Mesendoderm (in vitro differentiated cells): Measurements from ENCODE around the gene SLC4A5.
"Not testable (repeated sequence)": the region's sequence is repeated elsewhere in the genome, so short reads cannot be mapped to it uniquely, and the experiment has no call there.

Source experiments
- DNase-seq: peaks from one replicate; pipeline ENCODE4 v3.0.0; 2013
- H2AK5ac ChIP-seq: 2 replicates; pipeline ENCODE4 v1.6.1; 2013; ENCODE audit warnings: low read length, inconsistent platforms
- H2BK120ac ChIP-seq: 2 replicates; pipeline ENCODE4 v1.6.1; 2013; ENCODE audit warnings: low read depth, mild to moderate bottlenecking, low read length, moderate library complexity, mixed read lengths
- H2BK15ac ChIP-seq: replicated peaks from 2 replicates; pipeline ENCODE4 v1.6.1; 2013; ENCODE audit warnings: low read depth, mild to moderate bottlenecking, moderate library complexity
- H2BK5ac ChIP-seq: 2 replicates; pipeline ENCODE4 v1.6.1; 2013; ENCODE audit warnings: low read length, inconsistent platforms
- H3K18ac ChIP-seq: 2 replicates; pipeline ENCODE4 v1.6.1; 2013; ENCODE audit warnings: mild to moderate bottlenecking, low read length, mixed read lengths
- H3K23ac ChIP-seq: one replicate; pipeline ENCODE4 v1.6.1; 2013; ENCODE audit warnings: low read length
- H3K27ac ChIP-seq: 2 replicates; pipeline ENCODE4 v1.5.1; 2013; ENCODE audit warnings: low read depth, mild to moderate bottlenecking, inconsistent platforms, low read length, moderate library complexity
- H3K27me3 ChIP-seq: 2 replicates; pipeline ENCODE4 v1.6.1; 2013; ENCODE audit warnings: low read length, control low read depth, mild to moderate bottlenecking, inconsistent platforms; ENCODE audit not compliant: insufficient read depth, poor library complexity
- H3K36me3 ChIP-seq: 2 replicates; pipeline ENCODE4 v1.6.1; 2013; ENCODE audit warnings: low read length, inconsistent platforms; ENCODE audit not compliant: control insufficient read depth, insufficient read depth
- H3K4ac ChIP-seq: one replicate; pipeline ENCODE4 v1.6.1; 2013; ENCODE audit warnings: low read depth, mild to moderate bottlenecking, low read length, moderate library complexity
- H3K4me1 ChIP-seq: 2 replicates; pipeline ENCODE4 v1.6.1; 2013; ENCODE audit warnings: low read depth, low read length, inconsistent platforms; ENCODE audit not compliant: control insufficient read depth
- H3K4me2 ChIP-seq: 2 replicates; pipeline ENCODE4 v1.6.1; 2013; ENCODE audit warnings: low read length
- H3K4me3 ChIP-seq: 2 replicates; pipeline ENCODE4 v1.5.1; 2013; ENCODE audit warnings: mild to moderate bottlenecking, low read length
- H3K56ac ChIP-seq: one replicate; pipeline ENCODE4 v1.6.1; 2013; ENCODE audit warnings: low read length
- H3K79me1 ChIP-seq: 2 replicates; pipeline ENCODE4 v1.6.1; 2013; ENCODE audit warnings: low read length, inconsistent platforms
- H3K79me2 ChIP-seq: 2 replicates; pipeline ENCODE4 v1.6.1; 2013; ENCODE audit warnings: mild to moderate bottlenecking, low read length; ENCODE audit not compliant: control insufficient read depth, insufficient read depth
- H3K9ac ChIP-seq: 2 replicates; pipeline ENCODE4 v1.6.1; 2013; ENCODE audit warnings: low read length, inconsistent platforms
- H4K5ac ChIP-seq: one replicate; pipeline ENCODE4 v1.6.1; 2013; ENCODE audit warnings: low read length
- H4K8ac ChIP-seq: one replicate; pipeline ENCODE4 v1.6.1; 2013; ENCODE audit warnings: low read depth, mild to moderate bottlenecking, control low read depth, low read length, moderate library complexity
- WGBS: extraction: QIAGEN DNeasy Blood & Tissue Kit; methylation state at CpG from one replicate; pipeline ENCODE4 v1.1.7; 2013; ENCODE audit warnings: low lambda C conversion rate, missing lambda C conversion rate; ENCODE audit not compliant: insufficient coverage; ENCODE audit errors: extremely low coverage; 5-methylcytosine and 5-hydroxymethylcytosine counted together

The SLC4A5 gene

GRCh38 chr2:74194799-74195198 lies 148.4 kb downstream of the SLC4A5 start:
- no peak overlapping the region for H3K4me2 ChIP-seq
- peak overlapping the region; percentile 31 for H4K8ac ChIP-seq
- no peaks in the 10 kb centered on the region for H3K4me1 ChIP-seq
- no peak overlapping the region for H3K56ac ChIP-seq
- no peak overlapping the region for H2BK5ac ChIP-seq
- no peak overlapping the region for H2AK5ac ChIP-seq
- H3K36me3 ChIP-seq, result no peaks in the 10 kb centered on the region
- H2BK15ac ChIP-seq, result no peak overlapping the region
- no peak overlapping the region for H2BK120ac ChIP-seq
- no peaks in the 10 kb centered on the region for H3K79me1 ChIP-seq
- no peak overlapping the region for H3K23ac ChIP-seq
- no peak overlapping the region for H3K4me3 ChIP-seq
- no peaks in the 10 kb centered on the region for H3K27me3 ChIP-seq
- H3K79me2 ChIP-seq, result peaks cover 13% of the 10 kb centered on the region
- no peak overlapping the region for H3K9ac ChIP-seq
- H3K4ac ChIP-seq, result no peak overlapping the region
- WGBS, result no CpG with 5 or more reads among the region's 1 CpG
- H4K5ac ChIP-seq, result no peak overlapping the region
- H3K27ac ChIP-seq, result no peak overlapping the region
- no peak overlapping the region for H3K18ac ChIP-seq
- no peak for DNase-seq

- Histone ChIP-seq H3K18ac (peak overlapping the region; percentile 18), H3K9ac (no peak overlapping the region), H3K27me3 (no peaks in the 10 kb centered on the region), H4K5ac (no peak overlapping the region), H3K4me1 (peaks cover 2% of the 10 kb centered on the region), H3K79me1 (no peaks in the 10 kb centered on the region), H3K56ac (peak overlapping the region; percentile 10), H4K8ac (no peak overlapping the region), H3K27ac (no peak overlapping the region), H3K23ac (no peak overlapping the region), H3K4me2 (no peak overlapping the region), H3K36me3 (no peaks in the 10 kb centered on the region), H2AK5ac (no peak overlapping the region), H2BK15ac (no peak overlapping the region), H3K4me3 (no peak overlapping the region), H2BK120ac (no peak overlapping the region), H3K4ac (peak overlapping the region; percentile 20), H2BK5ac (no peak overlapping the region), H3K79me2 (no peaks in the 10 kb centered on the region)
- WGBS, result no CpG with 5 or more reads among the region's 6 CpGs
- DNase-seq, result no peak
Measured at GRCh38 chr2:74191596-74192380, 151.4 kb downstream of the SLC4A5 start.

- Histone ChIP-seq H2BK120ac (no peak overlapping the region), H3K4me3 (no peak overlapping the region), H3K23ac (no peak overlapping the region), H3K4me1 (peaks cover 2% of the 10 kb centered on the region), H2BK15ac (no peak overlapping the region), H4K8ac (no peak overlapping the region), H3K18ac (no peak overlapping the region), H3K9ac (no peak overlapping the region), H3K4ac (no peak overlapping the region), H3K36me3 (no peaks in the 10 kb centered on the region), H4K5ac (no peak overlapping the region), H3K27me3 (no peaks in the 10 kb centered on the region), H3K56ac (no peak overlapping the region), H3K4me2 (no peak overlapping the region), H3K27ac (no peak overlapping the region), H3K79me1 (no peaks in the 10 kb centered on the region), H2AK5ac (no peak overlapping the region), H3K79me2 (no peaks in the 10 kb centered on the region), H2BK5ac (no peak overlapping the region)
- WGBS, result no CpG with 5 or more reads among the region's 3 CpGs
- DNase-seq, result no peak
Measured at GRCh38 chr2:74188696-74189095, 154.5 kb downstream of the SLC4A5 start.

- Histone ChIP-seq H3K4me3 (no peak overlapping the region), H2BK5ac (no peak overlapping the region), H2AK5ac (no peak overlapping the region), H3K36me3 (no peaks in the 10 kb centered on the region), H3K27ac (no peak overlapping the region), H3K4me2 (no peak overlapping the region), H3K4me1 (peaks cover 2% of the 10 kb centered on the region), H4K5ac (no peak overlapping the region), H2BK15ac (no peak overlapping the region), H3K4ac (no peak overlapping the region), H2BK120ac (no peak overlapping the region), H3K27me3 (no peaks in the 10 kb centered on the region), H3K9ac (no peak overlapping the region), H3K79me1 (no peaks in the 10 kb centered on the region), H4K8ac (no peak overlapping the region), H3K18ac (no peak overlapping the region), H3K56ac (peak overlapping the region; percentile 54), H3K23ac (no peak overlapping the region), H3K79me2 (no peaks in the 10 kb centered on the region)
- no CpG with 5 or more reads among the region's 6 CpGs for WGBS
- DNase-seq, result peak; percentile 79
Measured at GRCh38 chr2:74188018-74188601, 155.1 kb downstream of the SLC4A5 start.

GRCh38 chr2:74186706-74187105 lies 156.5 kb downstream of the SLC4A5 start:
- not testable (repeated sequence) for H3K23ac ChIP-seq, H3K4me1 ChIP-seq, H3K18ac ChIP-seq, H3K79me2 ChIP-seq, H3K79me1 ChIP-seq, H3K4me3 ChIP-seq, H3K36me3 ChIP-seq, H2BK5ac ChIP-seq, H3K27me3 ChIP-seq, H4K5ac ChIP-seq, H4K8ac ChIP-seq, H3K9ac ChIP-seq, H3K4me2 ChIP-seq, H2AK5ac ChIP-seq, DNase-seq, H3K4ac ChIP-seq, H3K56ac ChIP-seq, H2BK120ac ChIP-seq, H3K27ac ChIP-seq, H2BK15ac ChIP-seq
- no CpG with 5 or more reads among the region's 15 CpGs for WGBS
